ENCODE measurements around the gene GABRB2. TPM values are rescaled to one million over a fixed set of nuclear protein-coding genes. Genes with fewer than 3 reads are reported as not detected.

The GABRB2 gene
- total and polyA plus RNA-seq, 11 donors = 0.04 to 3.8 (median 0.16) TPM; not detected in 7

- no peaks in the 10 kb centered on the region for H3K9me3 ChIP-seq
- no peaks in the 10 kb centered on the region for H3K36me3 ChIP-seq
- H3K27ac ChIP-seq = no peak overlapping the region
- H3K27me3 ChIP-seq = no peaks in the 10 kb centered on the region
- H3K4me3 ChIP-seq = no peak overlapping the region
- 74 to 85% (median 79%) methylated on average over 1 of the region's 1 CpG for WGBS, 4 donors
- DNase-seq (no peak), ATAC-seq (no peak)
- intact Hi-C loops (cut with DNase I) = no loop called here
- H3K4me1 ChIP-seq = no peaks in the 10 kb centered on the region
- TF ChIP-seq POLR2A (IDR thresholded peaks at IDR 0.05) (no peak), CTCF (IDR thresholded peaks at IDR 0.05) (no peak)
Measured at GRCh38 chr5:161378701-161379100, 167.8 kb downstream of the GABRB2 start.

- no peak for DNase-seq
- Histone ChIP-seq H3K36me3 (no peaks in the 10 kb centered on the region), H3K27me3 (no peaks in the 10 kb centered on the region), H3K27ac (no peak overlapping the region), H3K4me1 (no peaks in the 10 kb centered on the region), H3K9me3 (no peaks in the 10 kb centered on the region), H3K4me3 (no peak overlapping the region)
- intact Hi-C loops (cut with DNase I) = no loop called here
- 86 to 93% (median 92%) methylated on average over 1 of the region's 1 CpG for WGBS, 4 donors
- ATAC-seq = no peak
- no peak for TF ChIP-seq POLR2A (IDR thresholded peaks at IDR 0.05)
- TF ChIP-seq CTCF (IDR thresholded peaks at IDR 0.05) = no peak
Measured at GRCh38 chr5:161376034-161376433, 170.5 kb downstream of the GABRB2 start.

GRCh38 chr5:161373345-161373707 lies 173.2 kb downstream of the GABRB2 start:
- no peak overlapping the region for H3K27ac ChIP-seq
- intact Hi-C loops (cut with DNase I) = no loop called here
- no peaks in the 10 kb centered on the region for H3K27me3 ChIP-seq
- no peaks in the 10 kb centered on the region for H3K36me3 ChIP-seq
- DNase-seq (no peak), ATAC-seq (no peak)
- H3K4me1 ChIP-seq = no peaks in the 10 kb centered on the region
- no peak overlapping the region for H3K4me3 ChIP-seq
- H3K9me3 ChIP-seq = no peaks in the 10 kb centered on the region
- TF ChIP-seq CTCF (IDR thresholded peaks at IDR 0.05) (no peak), POLR2A (IDR thresholded peaks at IDR 0.05) (no peak)

- Histone ChIP-seq H3K36me3 (no peaks in the 10 kb centered on the region), H3K27ac (no peak overlapping the region), H3K4me1 (no peaks in the 10 kb centered on the region), H3K4me3 (no peak overlapping the region), H3K9me3 (no peaks in the 10 kb centered on the region), H3K27me3 (no peaks in the 10 kb centered on the region)
- WGBS, 4 donors = 22 to 48% (median 40%) methylated on average over 2 of the region's 2 CpGs
- no peak for DNase-seq
- ATAC-seq = no peak
- TF ChIP-seq CTCF (IDR thresholded peaks at IDR 0.05) (no peak), POLR2A (IDR thresholded peaks at IDR 0.05) (no peak)
- intact Hi-C loops (cut with DNase I) = no loop called here
Measured at GRCh38 chr5:161372682-161373344, 173.7 kb downstream of the GABRB2 start.

Data from heart left ventricle (tissue), 16 donors.